Measurements from ENCODE around the gene FAM229A. TPM values are rescaled to one million over a fixed set of nuclear protein-coding genes. Genes with fewer than 3 reads are reported as not detected.
"Not testable (repeated sequence)": the region's sequence is repeated elsewhere in the genome, so short reads cannot be mapped to it uniquely, and the experiment has no call there.

The FAM229A gene, protein sequence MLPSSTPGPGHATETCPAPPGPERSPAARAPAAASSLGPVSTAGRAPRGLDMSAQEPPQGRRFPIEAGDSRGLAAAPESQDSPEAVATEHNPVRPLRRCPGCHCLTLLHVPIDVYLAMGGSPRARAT
- total RNA-seq (2012; rRNA removed): 0.66 and 0.76 TPM in 2 replicates

DNA sequence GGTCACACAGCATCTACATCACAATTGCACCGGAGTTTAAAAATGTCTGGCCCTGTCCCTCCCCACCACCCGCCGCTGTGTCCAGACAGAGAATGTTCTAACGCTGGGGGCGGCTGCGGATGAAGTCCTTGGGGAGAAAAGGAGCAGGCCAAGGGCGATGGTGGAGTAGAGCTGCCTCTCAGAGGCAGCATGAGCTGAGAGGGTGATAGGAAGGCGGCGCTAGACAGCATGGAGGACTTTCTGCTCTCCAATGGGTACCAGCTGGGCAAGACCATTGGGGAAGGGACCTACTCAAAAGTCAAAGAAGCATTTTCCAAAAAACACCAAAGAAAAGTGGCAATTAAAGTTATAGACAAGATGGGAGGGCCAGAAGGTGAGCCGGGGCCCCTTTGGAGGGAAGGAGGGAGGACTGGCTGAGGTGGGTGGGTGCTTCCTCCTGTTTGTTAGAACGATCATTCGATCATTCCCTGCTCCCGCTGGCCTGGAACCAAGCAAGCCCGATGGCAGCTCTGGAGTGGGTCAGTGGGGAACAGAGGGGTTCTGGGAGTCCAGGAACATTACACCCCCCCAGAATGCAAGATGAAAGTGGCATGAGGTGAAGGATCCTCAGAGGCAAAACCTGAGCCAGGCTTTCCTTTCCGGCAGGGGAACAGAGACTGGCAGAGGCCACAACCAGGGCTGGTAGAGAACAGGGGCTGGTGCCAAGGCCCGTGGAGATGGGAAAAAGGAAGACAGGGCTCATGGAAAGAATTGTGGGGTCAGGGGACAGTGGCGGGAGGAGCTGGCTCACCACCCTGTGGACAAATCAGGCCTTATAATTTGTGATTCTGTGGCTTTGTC lies at the start of gene FAM229A, which contains the start of gene TSSK3:
Gene FAM229A (minus strand): TSS at position 12 of the 840 bp plus-strand sequence. CDS start 394 bp downstream, outside the sequence.
Gene TSSK3 (plus strand): TSS at position 66 of the 840 bp plus-strand sequence. CDS start 163 bp downstream, at position 229.
- no peaks in the 10 kb centered on the region for H3K27me3 ChIP-seq (ENCODE audit: control insufficient read depth, insufficient read depth, low read length)
- H3K9me3 ChIP-seq (replicated peaks; ENCODE audit: low read length): no peaks in the 10 kb centered on the region
- H3K9ac ChIP-seq (ENCODE audit: low read depth, low read length): peak within 1 kb of the TSS; percentile 66
- peaks cover 36% of the 10 kb centered on the region for H3K36me3 ChIP-seq (ENCODE audit: insufficient read depth, low read length)
- peaks cover 12% of the 10 kb centered on the region for H3K4me1 ChIP-seq (ENCODE audit: control insufficient read depth, insufficient read depth, low read length)
- H3K4me2 ChIP-seq (ENCODE audit: low read length): peak within 1 kb of the TSS; percentile 92
- H3K4me3 ChIP-seq (ENCODE audit: low read length): peak within 1 kb of the TSS; percentile 63

GRCh38 chr1:32411261-32411660 lies 49.0 kb upstream of the FAM229A start:
- Histone ChIP-seq H3K4me1 (ENCODE audit: control insufficient read depth, insufficient read depth, low read length) (no peaks in the 10 kb centered on the region), H3K9ac (ENCODE audit: low read depth, low read length) (no peak overlapping the region), H3K9me3 (replicated peaks; ENCODE audit: low read length) (no peaks in the 10 kb centered on the region), H3K4me2 (ENCODE audit: low read length) (no peak overlapping the region), H3K36me3 (ENCODE audit: insufficient read depth, low read length) (no peaks in the 10 kb centered on the region), H3K27me3 (ENCODE audit: control insufficient read depth, insufficient read depth, low read length) (peaks cover 26% of the 10 kb centered on the region), H3K4me3 (ENCODE audit: low read length) (no peak overlapping the region)

- no peak overlapping the region for H3K9ac ChIP-seq (ENCODE audit: low read depth, low read length)
- H3K4me2 ChIP-seq (ENCODE audit: low read length): no peak overlapping the region
- no peaks in the 10 kb centered on the region for H3K4me1 ChIP-seq (ENCODE audit: control insufficient read depth, insufficient read depth, low read length)
These were observed 44.4 kb upstream of the FAM229A start for GRCh38 chr1:32406629-32407111.

DNA sequence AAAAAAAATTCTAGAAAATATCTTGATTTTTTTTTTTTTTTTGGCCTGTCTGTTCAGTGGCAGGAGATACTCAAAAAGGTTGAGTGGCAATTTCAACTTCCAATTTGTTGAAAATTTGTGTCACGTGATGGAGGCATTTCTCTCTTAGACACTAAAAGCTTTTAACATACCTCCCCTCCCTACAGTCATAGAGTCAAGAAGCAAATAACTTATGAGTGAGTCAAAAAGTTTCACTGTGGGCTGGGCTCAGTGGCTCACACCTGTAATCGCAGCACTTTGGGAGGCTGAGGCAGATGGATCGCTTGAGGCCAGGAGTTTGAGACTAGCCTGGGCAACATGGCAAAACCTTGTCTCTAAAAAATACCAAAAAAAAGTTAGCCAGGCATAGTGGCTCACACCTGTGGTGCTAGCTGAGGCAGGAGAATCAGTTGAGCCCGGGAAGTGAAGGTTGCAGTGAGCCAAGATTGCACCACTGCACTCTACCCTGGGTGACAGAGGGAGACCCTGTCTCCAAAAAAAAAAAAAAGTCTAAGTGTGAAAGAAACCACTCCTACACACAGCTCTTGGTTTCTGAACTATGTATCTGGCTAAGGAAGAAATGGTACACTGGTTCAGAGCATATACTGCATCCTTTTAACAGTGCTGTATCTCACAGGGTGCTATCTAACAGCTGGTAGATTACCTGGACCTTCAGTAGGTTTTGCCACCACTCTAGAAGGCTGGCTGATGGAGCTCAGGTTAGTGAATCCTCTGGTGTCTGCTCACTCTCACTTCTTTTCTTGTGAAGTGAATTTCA lies 43.6 kb upstream of the FAM229A start:
- H3K27me3 ChIP-seq (ENCODE audit: control insufficient read depth, insufficient read depth, low read length): peaks cover 11% of the 10 kb centered on the region
- no peak overlapping the region for H3K9ac ChIP-seq (ENCODE audit: low read depth, low read length)
- no peaks in the 10 kb centered on the region for H3K36me3 ChIP-seq (ENCODE audit: insufficient read depth, low read length)
- no peaks in the 10 kb centered on the region for H3K9me3 ChIP-seq (replicated peaks; ENCODE audit: low read length)
- H3K4me2 ChIP-seq (ENCODE audit: low read length): no peak overlapping the region
- H3K4me1 ChIP-seq (ENCODE audit: control insufficient read depth, insufficient read depth, low read length): peaks cover 3% of the 10 kb centered on the region
- no peak overlapping the region for H3K4me3 ChIP-seq (ENCODE audit: low read length)

More at GRCh38 chr1:32406629-32407111, 44.4 kb upstream of the FAM229A start:
- Histone ChIP-seq H3K4me3 (ENCODE audit: low read length) (no peak overlapping the region), H3K9me3 (replicated peaks; ENCODE audit: low read length) (no peaks in the 10 kb centered on the region), H3K36me3 (ENCODE audit: insufficient read depth, low read length) (no peaks in the 10 kb centered on the region), H3K27me3 (ENCODE audit: control insufficient read depth, insufficient read depth, low read length) (peaks cover 17% of the 10 kb centered on the region)

DNA sequence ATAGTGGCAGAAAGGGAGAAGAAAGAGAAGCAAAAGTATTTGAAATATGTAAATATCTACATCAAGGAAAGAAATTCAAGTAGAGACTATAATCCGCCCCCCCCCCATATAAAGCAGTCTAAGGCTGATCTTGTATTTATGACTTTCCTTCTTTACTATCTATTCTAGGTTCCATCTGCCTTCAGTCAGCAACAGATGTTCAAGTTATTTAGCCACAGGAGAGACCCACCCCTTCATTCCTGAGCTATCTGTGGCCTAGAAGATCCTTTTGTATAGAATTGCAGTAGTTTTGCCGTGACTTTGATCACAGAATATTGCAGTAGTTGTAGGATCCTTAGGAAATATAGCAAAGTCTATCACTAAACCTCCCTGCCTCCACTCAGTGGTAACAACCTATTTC lies 42.7 kb upstream of the FAM229A start:
- Histone ChIP-seq H3K4me1 (ENCODE audit: control insufficient read depth, insufficient read depth, low read length) (peaks cover 3% of the 10 kb centered on the region), H3K4me2 (ENCODE audit: low read length) (no peak overlapping the region)

DNA sequence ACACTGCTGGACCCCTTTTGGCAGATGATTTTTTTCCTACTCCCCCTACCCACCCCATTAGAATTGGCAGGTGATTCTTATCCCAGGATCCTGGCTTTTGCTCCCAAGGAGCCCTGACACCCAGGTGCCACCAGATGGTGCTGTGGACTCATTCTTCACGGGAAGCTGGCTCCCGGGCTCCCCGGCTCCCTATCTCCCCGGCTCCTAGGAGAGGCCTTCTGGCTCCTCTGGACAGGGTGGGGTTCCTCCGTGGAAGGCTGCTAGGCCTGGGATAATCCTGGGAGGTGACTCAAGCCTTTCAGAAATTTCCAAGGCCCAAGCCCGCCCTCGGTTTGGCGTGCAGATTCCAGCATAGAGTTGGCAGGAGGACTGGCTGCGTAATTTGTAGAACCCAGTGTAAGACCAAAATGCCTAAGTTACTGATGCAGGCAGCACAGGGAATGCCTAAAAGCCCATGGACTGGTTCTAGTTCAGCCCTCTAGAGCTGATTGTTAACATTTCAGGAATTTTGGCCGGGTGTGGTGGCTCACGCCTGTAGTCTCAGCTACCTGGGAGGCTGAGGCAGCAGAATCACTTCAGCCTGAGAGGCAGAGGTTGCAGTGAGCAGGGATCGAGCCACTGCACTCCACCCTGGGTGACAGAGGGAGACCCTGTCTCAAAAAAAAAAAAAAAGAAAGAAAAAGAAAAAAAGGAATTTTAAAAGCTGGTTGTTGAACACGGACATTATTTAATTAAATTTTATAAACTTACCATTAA lies 38.8 kb upstream of the FAM229A start:
- H3K4me2 ChIP-seq (ENCODE audit: low read length): peak overlapping the region; percentile 66
- no peak overlapping the region for H3K4me3 ChIP-seq (ENCODE audit: low read length)
- peaks cover under 1% of the 10 kb centered on the region for H3K27me3 ChIP-seq (ENCODE audit: control insufficient read depth, insufficient read depth, low read length)
- H3K4me1 ChIP-seq (ENCODE audit: control insufficient read depth, insufficient read depth, low read length): peaks cover 3% of the 10 kb centered on the region
- H3K9me3 ChIP-seq (replicated peaks; ENCODE audit: low read length): no peaks in the 10 kb centered on the region
- no peaks in the 10 kb centered on the region for H3K36me3 ChIP-seq (ENCODE audit: insufficient read depth, low read length)
- peak overlapping the region; percentile 63 for H3K9ac ChIP-seq (ENCODE audit: low read depth, low read length)

More for the DNA sequence above, 42.7 kb upstream of the FAM229A start:
- H3K27me3 ChIP-seq (ENCODE audit: control insufficient read depth, insufficient read depth, low read length): peaks cover 11% of the 10 kb centered on the region
- H3K9ac ChIP-seq (ENCODE audit: low read depth, low read length): no peak overlapping the region
- no peak overlapping the region for H3K4me3 ChIP-seq (ENCODE audit: low read length)
- no peaks in the 10 kb centered on the region for H3K9me3 ChIP-seq (replicated peaks; ENCODE audit: low read length)
- no peaks in the 10 kb centered on the region for H3K36me3 ChIP-seq (ENCODE audit: insufficient read depth, low read length)

DNA sequence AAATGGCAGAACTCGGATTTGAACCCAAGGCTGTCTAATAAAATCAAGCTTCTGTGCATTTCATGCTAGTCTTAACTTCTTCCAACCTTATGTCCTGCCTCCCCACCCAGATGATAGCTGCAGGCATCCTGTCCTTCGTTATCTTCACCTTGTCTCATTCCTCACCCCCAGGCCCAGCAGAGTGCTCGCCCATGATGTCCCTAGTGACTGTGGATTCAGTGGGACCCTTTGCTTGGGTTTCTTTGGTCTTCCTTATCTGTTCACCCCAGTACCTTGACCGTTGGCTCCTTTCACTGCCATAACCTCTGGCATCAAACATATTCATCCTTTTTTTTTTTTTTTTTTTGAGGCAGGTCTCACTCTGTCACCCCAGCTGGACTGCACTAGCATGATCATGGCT lies 37.6 kb upstream of the FAM229A start:
- H3K9ac ChIP-seq (ENCODE audit: low read depth, low read length): no peak overlapping the region
- H3K27me3 ChIP-seq (ENCODE audit: control insufficient read depth, insufficient read depth, low read length): no peaks in the 10 kb centered on the region
- peaks cover 3% of the 10 kb centered on the region for H3K4me1 ChIP-seq (ENCODE audit: control insufficient read depth, insufficient read depth, low read length)
- H3K9me3 ChIP-seq (replicated peaks; ENCODE audit: low read length): no peaks in the 10 kb centered on the region
- H3K4me2 ChIP-seq (ENCODE audit: low read length): no peak overlapping the region
- H3K36me3 ChIP-seq (ENCODE audit: insufficient read depth, low read length): no peaks in the 10 kb centered on the region
- no peak overlapping the region for H3K4me3 ChIP-seq (ENCODE audit: low read length)

- no peaks in the 10 kb centered on the region for H3K9me3 ChIP-seq (replicated peaks; ENCODE audit: low read length)
- H3K36me3 ChIP-seq (ENCODE audit: insufficient read depth, low read length): no peaks in the 10 kb centered on the region
- no peak overlapping the region for H3K9ac ChIP-seq (ENCODE audit: low read depth, low read length)
- no peak overlapping the region for H3K4me2 ChIP-seq (ENCODE audit: low read length)
- peaks cover 6% of the 10 kb centered on the region for H3K4me1 ChIP-seq (ENCODE audit: control insufficient read depth, insufficient read depth, low read length)
- no peak overlapping the region for H3K4me3 ChIP-seq (ENCODE audit: low read length)
- no peaks in the 10 kb centered on the region for H3K27me3 ChIP-seq (ENCODE audit: control insufficient read depth, insufficient read depth, low read length)
These were observed 36.1 kb upstream of the FAM229A start for GRCh38 chr1:32398401-32398800.

- not testable (repeated sequence) for H3K9me3 ChIP-seq (replicated peaks; ENCODE audit: low read length); H3K4me2 ChIP-seq (ENCODE audit: low read length); H3K36me3 ChIP-seq (ENCODE audit: insufficient read depth, low read length); H3K27me3 ChIP-seq (ENCODE audit: control insufficient read depth, insufficient read depth, low read length); H3K9ac ChIP-seq (ENCODE audit: low read depth, low read length); H3K4me3 ChIP-seq (ENCODE audit: low read length)
- H3K4me1 ChIP-seq (ENCODE audit: control insufficient read depth, insufficient read depth, low read length): peaks cover 12% of the 10 kb centered on the region
These were observed 34.2 kb upstream of the FAM229A start for GRCh38 chr1:32396524-32396923.

DNA sequence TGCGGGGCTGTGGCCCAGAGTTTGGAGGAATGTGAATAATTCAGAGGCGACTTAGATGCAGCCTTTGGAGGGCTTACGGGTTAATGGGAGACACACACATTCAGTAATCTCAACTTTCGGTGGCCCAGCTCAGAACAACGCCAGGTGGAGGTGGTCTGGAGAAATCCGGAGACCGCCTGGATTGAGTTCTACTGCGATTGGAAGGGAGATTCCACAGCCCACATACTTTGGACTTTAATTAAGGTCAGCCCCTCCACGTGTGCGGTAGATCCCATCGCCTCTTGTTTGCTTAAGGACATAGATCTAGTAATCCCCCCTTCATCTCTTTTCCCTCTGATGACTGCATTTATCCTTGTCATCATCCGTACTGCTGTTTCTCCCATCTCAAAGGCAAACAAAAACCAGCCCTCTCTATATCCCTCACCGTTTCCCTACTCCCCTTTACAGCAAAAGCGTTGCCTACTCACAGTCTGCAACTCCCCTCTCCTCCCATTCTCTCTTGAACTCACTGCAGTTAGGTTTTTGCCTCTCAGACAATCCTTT lies 32.7 kb upstream of the FAM229A start:
- Histone ChIP-seq H3K27me3 (ENCODE audit: control insufficient read depth, insufficient read depth, low read length) (no peaks in the 10 kb centered on the region), H3K4me1 (ENCODE audit: control insufficient read depth, insufficient read depth, low read length) (peaks cover 10% of the 10 kb centered on the region), H3K9me3 (replicated peaks; ENCODE audit: low read length) (no peaks in the 10 kb centered on the region), H3K4me2 (ENCODE audit: low read length) (peak overlapping the region; percentile 87), H3K36me3 (ENCODE audit: insufficient read depth, low read length) (peaks cover 23% of the 10 kb centered on the region), H3K4me3 (ENCODE audit: low read length) (peak overlapping the region; percentile 81), H3K9ac (ENCODE audit: low read depth, low read length) (peak overlapping the region; percentile 89)
